Measurements from ENCODE around the gene PLSCR3.
A peak's percentile ranks its signal among the peaks of the same experiment; 100 is the strongest.

The PLSCR3 gene

DNA sequence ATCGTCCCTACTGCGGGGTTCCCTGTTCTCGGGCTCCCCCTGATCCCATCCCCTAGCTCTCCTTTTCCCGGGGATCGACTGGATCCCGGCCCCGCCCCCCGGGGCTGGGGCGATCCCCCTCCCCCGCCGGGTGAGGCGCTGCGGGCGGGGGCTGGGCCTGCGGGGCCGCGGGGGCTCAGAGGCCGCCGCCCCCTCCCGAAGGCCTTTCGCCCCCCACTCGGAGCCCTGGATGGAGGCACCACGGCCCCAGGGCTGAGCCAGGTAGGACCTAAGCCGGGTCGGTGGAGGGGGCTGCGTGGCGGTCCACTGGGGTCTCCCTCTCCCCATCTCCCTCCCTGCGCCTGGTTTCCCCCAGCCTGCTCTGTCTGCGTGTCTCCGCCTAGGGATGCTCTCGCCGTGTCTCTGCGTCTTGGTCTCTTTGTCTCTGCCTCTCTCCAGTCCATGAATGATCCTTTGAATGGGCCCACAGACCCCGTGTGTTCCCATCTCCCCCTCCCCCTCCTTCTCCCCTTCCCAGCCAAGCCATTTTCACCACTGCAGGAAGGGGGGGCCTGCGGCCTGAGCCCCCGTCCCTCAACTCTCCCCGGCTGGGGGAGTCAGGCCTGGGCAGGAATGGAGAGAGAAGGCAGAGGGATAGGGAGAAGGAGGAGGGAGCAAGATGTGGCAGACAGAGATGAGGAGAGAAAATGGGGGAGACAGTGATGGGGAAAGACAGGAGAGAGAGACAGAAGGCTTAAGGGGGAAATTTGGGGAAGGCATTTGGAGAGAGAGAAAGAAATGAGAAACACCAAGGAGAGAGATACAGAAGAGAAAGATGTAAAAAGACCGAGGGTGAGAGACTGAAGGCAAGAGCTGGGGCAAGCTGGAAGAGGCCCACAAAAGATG, 11.3 kb upstream of the PLSCR3 start:
- ATAC-seq (no peak), DNase-seq (no peak)

DNA sequence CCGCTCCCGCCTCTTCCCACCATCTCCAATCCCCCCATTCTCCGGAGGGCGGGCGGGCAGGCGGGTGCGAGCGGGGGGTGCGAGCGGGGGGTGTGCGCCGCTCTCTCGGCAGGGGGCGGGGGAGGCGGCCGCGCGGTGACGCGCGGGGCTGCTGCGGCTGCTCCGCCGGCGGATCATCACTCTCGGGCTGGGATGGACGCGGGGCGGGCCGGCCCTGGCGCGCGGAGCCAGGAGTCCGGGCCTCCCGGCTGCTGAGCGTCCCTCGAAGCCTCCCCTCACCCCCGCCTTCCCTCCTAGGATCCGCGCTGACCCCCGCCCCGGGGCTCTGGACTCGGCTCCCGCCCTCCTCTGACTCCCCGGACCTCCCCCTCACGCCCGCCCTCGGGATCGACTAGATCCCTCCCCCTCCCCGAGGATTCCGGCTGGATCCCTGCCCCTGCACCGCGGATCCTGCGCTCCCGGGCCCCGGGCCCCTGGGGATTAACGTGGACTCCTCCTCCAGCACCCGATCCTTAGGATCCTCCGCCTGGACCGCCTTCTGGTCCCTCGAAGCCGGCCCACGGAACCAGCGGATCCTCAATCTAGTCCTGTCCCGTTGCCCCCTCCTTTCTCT, 10.5 kb upstream of the PLSCR3 start:
- peak; percentile 33 for ATAC-seq
- DNase-seq: peak; percentile 73

DNA sequence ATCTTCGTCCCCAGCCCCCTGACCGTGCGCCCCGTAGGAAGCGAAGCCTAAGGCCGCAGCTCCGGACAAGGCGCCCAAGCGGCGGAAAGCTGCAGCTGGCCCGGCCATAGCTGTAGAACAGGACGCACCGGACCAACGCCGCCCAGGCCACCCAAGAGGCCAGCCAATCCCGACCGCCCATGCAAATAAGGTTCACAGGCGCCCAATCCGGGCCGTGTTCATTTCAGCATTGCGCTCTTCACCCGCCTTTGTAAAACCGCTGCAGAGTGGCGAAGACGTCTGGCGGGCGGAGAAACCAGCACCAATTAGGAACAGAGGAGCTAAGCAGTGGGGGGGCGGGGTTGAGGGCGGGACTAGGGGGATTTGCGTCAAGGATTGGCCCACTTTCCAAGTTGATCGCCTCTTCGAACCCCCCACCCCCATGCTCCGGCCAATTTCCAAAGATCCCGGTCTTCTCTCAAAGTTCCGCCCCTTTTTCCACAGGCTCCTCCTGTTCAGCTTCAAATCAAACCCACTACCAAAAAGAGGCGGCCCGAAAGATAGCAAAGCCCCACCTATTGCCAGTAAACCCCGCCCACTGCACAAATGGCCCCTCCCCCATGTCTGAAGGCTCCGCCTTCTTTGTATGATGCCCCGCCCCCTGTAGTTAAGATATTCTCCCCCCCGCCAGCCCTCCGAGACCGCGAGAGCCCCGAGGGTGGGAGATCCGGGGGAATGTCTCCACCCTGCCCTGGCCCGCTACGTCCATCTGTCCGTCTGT, 9.8 kb upstream of the PLSCR3 start, which contains the start of gene TMEM256:
TMEM256 (minus strand) TSS at position 121 of the 760 bp plus-strand sequence; CDS start at position 108, 13 bp downstream.
- DNase-seq (peak; percentile 95), ATAC-seq (peak; percentile 95)

DNA sequence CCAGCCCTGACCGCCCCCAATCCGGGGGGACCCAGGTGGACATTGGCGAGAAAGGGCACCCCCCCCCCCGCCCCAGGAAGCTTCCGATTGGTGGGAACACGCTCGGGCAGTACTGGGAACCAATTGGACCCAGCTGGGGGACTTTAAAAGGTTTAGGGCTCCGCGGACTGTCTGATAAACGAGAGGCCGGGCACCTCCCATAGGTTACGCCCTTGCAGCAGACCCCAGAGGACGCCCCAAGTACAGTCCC, 9.3 kb upstream of the PLSCR3 start:
- peak; percentile 16 for ATAC-seq
- no peak for DNase-seq

DNA sequence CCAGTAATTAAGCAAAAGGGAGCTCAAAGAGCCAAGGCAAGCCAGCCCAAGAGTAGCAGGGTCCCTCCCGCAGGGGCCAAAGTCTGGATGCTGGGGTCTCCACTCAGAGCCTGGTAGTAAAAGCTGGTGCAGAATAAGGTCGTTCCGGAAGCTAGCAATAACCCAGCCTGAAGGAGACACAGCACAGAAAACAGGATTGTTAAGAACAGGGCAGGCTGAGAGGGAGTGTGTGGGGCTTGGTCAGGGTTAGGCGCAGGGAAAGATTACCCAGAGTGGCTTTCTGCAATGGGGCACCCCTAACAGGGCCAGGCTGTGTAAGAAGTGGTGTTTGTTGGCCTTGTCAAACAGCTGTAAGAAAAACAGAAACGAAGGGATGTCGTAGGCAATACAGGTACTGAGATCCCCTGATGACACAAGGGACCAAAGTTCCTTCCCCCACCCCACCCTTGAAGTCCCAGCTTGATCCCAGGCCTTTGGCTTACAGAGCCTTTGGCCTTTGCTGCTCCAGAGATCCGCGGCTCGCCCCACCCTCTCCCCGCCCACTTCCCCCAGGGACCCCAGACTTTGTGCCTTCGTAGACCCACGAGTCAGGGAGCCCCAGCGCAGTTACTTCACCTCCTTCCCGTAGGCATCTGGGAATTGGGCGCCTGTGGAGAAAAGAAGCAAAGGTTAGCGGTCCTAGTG, 8.9 kb upstream of the PLSCR3 start:
- DNase-seq: peak; percentile 43
- ATAC-seq: no peak

DNA sequence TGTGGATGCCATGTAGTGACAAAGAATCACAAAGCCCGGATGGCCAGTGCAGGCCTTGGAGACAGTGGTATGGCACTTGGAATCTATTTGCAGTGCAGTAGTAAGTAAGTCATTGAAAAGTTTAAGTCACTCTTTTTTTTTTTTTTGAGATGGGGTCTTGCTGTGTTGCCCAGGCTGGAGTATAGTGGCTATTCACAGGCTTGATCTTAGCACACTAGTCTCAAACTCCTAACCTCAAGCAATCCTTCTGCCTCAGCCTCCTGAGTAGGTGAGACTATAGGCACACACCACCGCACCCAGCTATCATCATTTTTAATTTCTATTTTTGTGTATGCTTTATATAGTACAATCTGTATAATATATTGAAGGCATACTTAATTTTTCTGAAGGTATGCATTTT, 4.3 kb upstream of the PLSCR3 start:
- ATAC-seq (no peak), DNase-seq (no peak)

DNA sequence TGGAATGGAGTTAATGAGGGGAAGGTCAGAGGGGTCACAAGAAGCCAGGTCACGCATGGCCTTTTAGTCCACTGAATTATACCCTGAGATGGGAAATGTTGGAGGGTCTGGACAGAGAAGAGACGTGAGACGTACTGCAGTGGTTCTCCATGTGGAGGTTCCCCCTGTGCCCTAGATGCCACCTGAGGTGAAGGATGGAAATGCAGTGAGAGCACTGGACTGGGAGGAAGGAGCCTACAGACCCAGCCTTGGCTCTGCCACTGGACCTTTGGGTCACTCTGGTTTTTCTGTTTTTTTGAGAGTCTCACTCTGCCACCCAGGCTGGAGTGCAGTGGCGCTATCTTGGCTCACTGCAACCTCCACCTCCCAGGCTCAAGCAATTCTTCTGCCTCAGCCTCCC, 1.8 kb upstream of the PLSCR3 start:
- ATAC-seq (no peak), DNase-seq (no peak)

DNA sequence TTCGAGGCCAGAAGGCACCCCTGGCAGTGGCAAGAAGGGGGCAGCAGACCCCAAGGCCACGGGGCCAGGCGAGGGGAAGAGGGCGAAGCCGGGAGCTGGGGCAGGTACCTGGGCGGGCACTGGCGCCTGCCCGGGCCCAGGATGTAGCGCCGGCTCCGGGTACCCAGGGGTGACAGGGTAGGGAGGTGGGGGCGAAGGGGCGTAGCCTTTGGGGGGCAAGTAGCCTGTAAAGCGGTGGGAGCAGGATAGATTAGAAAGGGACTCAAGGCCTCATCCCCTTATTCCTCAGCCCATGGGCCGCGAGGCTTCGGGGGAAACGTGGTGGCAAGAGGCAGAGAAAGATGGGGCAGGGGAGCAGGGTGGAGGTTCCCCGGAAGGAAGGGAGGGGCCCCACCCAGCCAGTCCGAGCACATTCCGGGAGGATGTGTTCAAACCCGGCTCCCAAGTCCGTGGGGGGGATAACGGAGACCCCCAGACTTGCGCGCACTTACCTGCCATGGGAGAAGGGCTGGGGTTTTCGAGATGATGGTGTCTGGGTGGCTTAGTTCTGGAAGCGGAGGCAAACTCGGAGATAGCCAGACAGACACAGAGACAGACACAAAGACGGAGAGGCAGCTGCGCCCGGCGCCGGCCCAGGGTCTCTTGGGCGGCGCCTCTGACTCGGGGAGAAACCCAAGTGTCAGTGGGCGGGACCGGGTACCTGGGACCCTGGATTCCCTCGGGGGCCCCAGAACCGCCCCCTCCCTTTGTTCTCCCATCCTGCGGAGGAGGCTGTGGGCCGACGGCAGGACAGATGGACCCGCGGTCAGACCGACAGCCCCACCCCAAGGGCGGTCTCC, 493 bp downstream of the PLSCR3 start:
- DNase-seq: peak; percentile 66
- ATAC-seq: peak; percentile 57

DNA sequence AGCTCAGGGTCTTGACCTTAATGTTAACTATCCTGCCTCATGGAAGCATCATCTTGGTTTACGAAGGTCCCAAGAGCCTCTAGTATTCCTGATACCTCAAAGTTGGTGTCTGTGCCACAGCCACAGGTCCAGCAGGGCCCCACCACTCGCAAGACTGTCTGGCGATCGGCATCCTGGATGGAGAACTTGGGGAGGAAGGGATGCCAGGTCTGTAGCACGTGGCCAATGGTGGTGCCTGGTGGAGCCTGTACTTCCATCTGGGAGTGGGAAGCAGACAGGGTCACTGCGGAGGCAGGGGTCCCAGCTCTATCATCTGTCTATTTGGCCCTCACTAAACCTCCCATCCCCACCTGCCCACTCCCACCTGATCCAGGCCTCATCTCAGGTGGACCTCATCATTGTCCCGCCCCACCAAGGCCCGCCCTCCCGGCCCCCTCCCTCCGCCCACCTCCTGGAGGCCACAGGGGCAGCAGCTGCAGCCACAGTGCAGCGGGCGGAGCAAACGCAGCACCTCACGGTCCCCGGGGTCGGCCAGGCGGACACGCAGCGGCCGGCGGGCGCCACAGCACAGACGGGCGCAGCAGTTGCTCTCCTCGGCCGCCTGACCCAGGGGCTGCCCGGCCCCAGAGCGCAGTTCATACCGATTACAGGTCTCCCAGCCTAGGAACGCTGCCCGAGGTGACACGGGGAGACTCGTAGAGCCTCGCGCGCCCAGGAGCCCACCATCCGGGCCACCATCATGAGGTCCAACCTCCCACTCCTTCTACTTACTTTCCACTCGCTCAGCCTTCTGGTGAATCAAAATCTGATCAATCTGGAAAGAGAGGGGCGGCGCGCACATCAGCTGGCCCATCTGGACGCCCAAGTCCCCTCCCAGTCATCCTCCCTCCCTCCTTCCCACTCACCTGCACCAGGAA, 1.4 kb downstream of the PLSCR3 start:
- DNase-seq (no peak), ATAC-seq (no peak)

DNA sequence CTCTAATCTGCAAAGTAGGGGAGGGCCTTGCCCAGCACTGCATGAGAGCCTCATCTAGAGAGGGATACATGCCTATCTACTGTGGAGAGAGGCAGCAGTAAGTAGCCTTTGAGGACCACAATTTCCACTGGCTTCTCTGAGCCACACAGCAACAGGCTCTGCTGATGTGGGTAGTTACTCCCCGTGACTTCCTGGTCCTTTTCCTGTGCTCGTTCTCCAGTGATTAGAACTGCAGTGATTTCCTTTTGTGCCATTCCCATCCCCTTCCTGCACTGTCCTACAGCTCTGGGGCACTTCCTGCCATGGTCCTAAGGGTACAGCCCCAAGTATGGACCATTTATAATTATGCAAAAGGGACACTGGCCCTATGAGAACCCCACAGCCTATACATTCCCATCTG, 3.0 kb downstream of the PLSCR3 start:
- no peak for DNase-seq
- ATAC-seq: no peak

DNA sequence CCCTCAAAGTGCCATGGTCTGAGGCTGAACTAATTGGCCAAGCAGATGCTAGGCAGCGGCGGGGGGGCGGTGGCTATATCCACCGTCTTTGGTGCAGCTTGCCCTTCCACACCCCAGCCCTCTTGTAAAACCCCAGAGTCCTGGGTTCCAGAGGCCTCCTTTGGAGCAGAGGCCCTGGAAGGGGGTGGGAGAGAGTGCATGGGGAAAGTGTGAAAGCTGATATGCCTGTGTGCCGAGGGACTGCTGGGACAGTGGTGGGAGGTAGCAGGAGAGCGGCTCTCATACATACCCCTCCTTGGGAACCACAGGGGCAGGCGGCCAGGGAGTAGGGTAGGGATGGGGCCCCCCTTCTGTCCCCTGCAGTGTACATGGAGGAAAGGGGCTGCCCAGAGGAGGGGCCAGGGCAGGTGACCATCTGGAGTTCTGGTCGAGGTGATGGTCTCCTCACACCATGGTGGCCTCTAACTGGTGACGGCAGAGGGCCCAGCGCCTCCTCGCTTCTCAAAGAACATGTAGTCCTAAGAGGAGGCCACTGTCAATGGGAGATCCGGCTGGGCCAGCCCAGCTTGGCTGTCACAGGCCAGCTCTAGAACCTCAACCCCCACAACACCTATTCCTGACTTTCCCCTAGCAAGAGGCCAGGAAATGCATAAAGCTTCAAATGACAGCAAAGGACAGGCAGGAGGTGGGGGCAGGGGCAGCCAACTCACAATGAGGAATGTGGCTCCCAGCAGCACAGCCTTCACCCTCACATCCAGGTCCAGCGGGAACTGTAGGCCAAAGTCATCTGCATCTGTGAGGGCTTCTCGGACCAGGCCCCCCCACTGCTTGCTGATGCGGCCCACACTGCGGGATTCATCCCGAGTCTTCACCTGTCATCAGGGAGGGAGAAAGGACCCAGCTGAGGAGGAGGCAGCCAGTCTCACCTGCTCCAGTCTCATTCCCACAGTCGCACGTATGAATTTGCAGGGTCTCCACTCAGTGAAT, 4.1 kb downstream of the PLSCR3 start:
- no peak for DNase-seq
- ATAC-seq: no peak

DNA sequence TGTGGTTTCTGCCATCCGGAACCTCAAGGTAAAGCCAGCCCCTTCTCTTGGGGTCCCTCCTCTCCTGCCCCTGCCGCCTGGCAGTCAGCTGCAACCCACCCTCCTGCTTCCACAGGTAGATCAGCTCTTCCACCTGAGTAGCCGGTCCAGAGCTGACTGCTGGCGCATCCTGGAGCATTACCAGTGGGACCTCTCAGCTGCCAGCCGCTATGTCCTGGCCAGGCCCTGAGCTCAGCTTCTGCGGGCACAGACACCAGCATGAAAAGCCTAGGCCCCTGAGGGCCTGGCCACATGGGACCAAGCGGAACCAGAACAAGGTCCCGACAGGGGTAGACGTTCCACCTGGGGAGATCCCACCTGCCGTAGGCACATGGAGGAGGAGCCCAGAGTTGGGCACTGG, 5.5 kb downstream of the PLSCR3 start:
- ATAC-seq: no peak
- no peak for DNase-seq

DNA sequence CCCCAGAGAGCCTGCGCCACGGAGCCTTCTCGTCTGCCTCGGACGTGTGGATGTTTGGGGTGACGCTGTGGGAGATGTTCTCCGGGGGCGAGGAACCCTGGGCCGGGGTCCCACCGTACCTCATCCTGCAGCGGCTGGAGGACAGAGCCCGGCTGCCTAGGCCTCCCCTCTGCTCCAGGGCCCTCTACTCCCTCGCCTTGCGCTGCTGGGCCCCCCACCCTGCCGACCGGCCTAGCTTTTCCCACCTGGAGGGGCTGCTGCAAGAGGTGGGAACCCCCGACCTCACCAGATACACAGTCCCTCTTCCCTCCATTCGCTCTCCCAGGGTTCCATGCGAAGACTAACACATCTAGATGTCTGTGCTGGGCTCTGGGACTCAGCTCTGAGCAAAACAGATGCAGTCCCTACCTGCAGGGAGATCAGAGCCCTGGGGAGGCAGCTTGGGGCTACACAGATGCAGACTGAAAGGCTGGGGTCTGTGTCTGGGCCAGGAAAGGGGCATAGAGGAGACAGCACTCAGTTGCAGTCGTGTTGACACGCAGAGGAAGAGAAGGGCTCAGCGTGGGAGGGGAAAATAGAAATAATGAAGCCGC, 9.7 kb downstream of the PLSCR3 start:
- ATAC-seq: no peak
- no peak for DNase-seq

DNA sequence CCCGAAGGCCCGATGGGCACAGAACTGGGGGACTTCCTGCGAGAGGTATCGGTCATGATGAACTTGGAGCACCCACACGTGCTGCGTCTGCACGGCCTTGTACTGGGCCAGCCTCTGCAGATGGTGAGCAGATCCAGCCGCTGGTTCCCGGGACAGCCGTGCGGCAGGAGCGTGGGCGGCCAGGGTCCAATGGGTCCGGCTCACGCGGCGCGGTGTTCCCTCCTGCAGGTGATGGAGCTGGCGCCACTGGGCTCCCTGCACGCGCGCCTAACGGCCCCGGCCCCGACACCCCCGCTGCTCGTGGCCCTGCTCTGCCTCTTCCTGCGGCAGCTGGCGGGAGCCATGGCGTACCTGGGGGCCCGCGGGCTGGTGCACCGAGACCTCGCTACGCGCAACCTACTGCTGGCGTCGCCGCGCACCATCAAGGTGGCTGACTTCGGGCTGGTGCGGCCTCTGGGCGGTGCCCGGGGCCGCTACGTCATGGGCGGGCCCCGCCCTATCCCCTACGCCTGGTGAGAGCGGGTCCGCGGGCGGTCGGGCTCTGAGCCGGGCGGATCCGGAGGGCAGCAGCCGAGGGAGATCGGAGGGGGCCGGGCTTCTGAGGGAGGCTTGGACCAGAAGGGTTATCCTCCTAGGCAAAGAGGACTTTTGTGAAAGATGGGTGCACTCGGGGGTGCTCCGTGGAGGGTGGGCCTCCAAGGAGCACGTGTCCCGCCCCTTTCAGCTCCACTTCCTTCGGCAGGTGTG, 10.4 kb downstream of the PLSCR3 start:
- DNase-seq (peak; percentile 82), ATAC-seq (peak; percentile 97)

DNA sequence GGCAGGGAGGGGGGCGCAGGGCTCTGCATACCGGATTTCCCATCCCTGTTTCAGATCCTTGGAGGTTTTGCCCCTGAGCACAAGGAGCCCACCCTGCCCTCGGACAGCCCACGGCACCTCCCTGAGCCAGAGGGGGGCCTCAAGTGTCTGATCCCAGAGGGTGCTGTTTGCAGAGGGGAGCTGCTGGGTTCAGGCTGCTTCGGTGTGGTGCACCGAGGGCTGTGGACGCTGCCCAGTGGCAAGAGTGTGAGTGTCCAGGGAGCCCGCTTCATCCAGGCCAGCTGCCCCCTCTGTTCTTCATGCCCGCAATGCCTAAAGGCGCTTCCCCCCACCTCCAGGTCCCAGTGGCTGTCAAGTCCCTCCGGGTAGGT, 11.0 kb downstream of the PLSCR3 start:
- ATAC-seq (no peak), DNase-seq (no peak)

DNA sequence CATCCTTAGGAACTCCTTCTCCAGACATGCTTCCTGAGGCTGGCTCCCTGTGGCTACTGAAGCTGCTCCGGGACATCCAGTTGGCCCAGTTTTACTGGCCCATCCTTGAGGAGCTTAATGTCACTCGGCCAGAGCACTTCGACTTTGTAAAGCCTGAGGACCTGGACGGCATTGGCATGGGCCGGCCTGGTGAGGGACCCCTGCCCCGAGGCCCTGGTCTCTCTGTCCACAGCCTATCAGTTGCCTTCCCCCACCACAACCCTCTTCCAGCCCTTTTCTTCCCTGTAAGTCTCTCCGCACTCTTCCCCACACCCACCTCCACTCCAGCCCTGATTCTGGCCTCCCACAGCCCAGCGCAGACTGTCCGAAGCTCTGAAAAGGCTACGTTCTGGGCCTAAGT, 11.4 kb downstream of the PLSCR3 start:
- DNase-seq (no peak), ATAC-seq (no peak)

DNA sequence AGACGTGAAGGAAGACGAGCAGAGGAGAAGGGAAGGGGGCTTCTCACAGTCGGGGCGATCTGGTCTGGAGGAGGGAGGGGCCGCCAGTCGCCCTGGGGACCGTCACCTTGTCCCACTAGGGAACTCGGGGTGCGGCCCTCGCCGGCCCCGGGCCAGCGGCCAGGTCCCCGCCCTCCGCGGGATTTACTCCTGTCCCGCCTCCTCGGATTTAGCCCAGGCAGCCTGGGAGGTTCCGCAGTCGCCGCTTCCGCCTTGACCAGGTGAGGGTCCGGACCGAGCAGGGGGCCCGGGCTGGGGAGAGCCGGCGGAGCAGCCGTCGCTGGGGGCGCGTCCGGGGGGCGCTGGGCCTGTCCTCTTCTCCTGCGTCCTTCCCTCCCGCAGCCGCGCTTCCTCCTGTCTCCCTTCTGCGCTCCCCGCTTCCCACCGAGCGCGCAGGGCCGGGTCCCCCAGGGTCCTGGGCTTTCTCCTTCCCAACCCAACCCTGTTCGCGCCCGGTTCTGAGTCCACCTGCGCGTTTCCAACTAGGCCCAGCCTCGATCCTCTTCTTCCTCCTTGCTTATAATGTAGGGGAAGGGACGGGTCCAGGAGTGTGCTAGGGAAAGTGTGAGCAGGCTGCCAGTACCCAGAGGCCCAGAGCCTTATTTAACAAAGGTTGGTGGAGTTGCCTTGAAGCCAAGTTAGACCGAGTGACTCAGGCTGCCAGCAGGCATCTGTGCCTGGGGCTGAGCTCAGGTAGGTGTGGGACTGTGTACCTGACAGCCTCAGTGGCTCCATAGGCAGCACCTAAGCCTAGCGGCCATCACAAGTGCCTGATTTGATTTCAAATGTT, 13.3 kb downstream of the PLSCR3 start, which contains the start of gene TNK1:
TNK1 (plus strand) TSS at position 235 of the 829 bp plus-strand sequence. CDS start 1,838 bp downstream, outside the sequence.
- no peak for ATAC-seq
- no peak for DNase-seq

Measured in stimulated activated naive CD8-positive, alpha-beta T cell treated with anti-CD3 and anti-CD28 coated beads, Interleukin-15, Interleukin-2, amounts not matched to agents 100 U/mL and 50 U/mL, for 24 hours (primary cell).